ENCODE measurements around the gene MAML3. TPM values are rescaled to one million over a fixed set of nuclear protein-coding genes. Genes with fewer than 3 reads are reported as not detected.

The MAML3 gene
- total RNA-seq, 2 experiments from 2014 or later, result 2.5 to 2.6 TPM

DNA sequence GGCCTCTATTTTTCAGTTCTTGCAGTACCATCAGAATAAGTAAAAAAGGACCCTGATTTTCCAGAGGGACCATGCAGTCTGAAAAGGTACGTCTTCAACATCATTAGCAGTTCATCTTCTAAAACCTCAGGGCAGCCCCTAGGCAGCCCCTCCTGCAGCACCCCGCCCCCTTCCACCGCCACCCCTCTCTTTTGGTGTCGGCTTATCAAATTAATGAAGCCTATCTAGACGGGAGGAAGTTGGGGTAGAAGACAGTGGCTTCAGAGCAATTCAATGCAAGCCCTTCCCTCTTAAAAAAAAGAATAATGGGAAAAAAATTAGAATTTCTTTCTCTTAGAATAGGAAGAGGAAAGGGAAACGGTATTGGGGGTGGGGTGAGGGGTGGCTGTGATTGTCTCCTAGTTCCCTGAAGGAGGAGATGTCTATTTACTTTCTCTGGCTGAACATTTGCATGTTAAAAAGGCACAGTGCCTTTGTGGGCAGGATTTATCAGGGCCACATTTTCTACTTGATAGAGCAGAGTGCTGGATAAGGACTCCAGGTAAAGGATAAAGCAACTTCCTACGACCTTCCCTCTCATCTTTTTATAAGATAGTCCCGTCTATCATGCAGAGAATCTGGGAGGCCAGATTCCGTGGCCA, 329.0 kb downstream of the MAML3 start:
- no peak overlapping the region for H3K27ac Mint-ChIP-seq
- H3K4me3 Mint-ChIP-seq, result no peak overlapping the region
- ChIA-PET CTCF (no interaction called here), POLR2A (no interaction called here)
- peaks cover 5% of the 10 kb centered on the region for H3K27me3 Mint-ChIP-seq
- no peaks in the 10 kb centered on the region for H3K36me3 Mint-ChIP-seq (ENCODE audit: low read depth)
- no peaks in the 10 kb centered on the region for H3K9me3 Mint-ChIP-seq
- no peaks in the 10 kb centered on the region for H3K4me1 Mint-ChIP-seq
- DNase-seq, result no peak

DNA sequence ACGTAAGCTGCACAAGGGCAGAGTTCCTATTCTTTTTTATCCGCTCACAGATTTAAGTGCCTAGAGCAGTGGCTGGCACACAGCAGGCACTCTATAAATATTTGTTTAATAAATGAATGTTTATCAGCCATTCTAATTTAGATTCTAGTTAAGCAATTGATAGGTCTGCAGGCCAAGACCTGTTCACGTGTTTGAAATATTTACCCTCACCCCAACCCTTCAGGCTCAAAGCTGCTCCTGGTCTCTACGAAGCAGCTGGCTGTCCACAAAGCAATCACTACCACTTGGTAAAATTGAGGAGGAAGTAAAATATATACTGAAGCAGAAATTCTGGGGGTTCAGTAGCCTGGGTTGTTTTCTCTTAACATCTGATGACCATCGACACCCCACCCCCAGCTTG, 330.2 kb downstream of the MAML3 start:
- no peak overlapping the region for H3K27ac Mint-ChIP-seq
- H3K27me3 Mint-ChIP-seq, result peaks cover 5% of the 10 kb centered on the region
- ChIA-PET POLR2A (no interaction called here), CTCF (no interaction called here)
- no peaks in the 10 kb centered on the region for H3K36me3 Mint-ChIP-seq (ENCODE audit: low read depth)
- no peaks in the 10 kb centered on the region for H3K4me1 Mint-ChIP-seq
- H3K4me3 Mint-ChIP-seq, result no peak overlapping the region
- H3K9me3 Mint-ChIP-seq, result no peaks in the 10 kb centered on the region
- no peak for DNase-seq

DNA sequence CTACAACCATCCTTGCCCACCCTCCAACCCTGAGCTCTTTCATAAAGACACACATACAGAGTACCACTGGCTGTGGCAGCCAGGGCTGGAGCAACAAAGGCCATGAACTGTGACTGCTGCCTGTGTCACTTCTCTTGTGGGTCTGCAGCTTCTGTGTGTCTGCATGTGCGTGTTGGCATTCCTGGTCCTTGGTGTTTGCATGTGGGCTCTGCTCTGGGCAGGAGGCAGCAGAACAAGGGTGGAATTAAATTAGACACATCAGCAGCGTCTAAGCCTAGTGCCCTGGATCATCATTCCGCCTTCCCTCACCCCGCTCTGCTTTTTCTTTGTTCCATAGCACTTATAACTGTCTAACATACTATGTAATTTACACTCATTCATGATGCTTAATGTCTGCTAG, 330.6 kb downstream of the MAML3 start:
- ChIA-PET POLR2A (no interaction called here), CTCF (interaction anchor here (0.6 kb wide), 1 partner anchor 43 kb away, joined by 3 read pairs; no protein-coding TSS in a partner anchor)
- no peak for DNase-seq
- Mint-ChIP-seq H3K4me3 (no peak overlapping the region), H3K27me3 (peaks cover 5% of the 10 kb centered on the region), H3K9me3 (no peaks in the 10 kb centered on the region), H3K27ac (no peak overlapping the region), H3K4me1 (no peaks in the 10 kb centered on the region), H3K36me3 (ENCODE audit: low read depth) (no peaks in the 10 kb centered on the region)

DNA sequence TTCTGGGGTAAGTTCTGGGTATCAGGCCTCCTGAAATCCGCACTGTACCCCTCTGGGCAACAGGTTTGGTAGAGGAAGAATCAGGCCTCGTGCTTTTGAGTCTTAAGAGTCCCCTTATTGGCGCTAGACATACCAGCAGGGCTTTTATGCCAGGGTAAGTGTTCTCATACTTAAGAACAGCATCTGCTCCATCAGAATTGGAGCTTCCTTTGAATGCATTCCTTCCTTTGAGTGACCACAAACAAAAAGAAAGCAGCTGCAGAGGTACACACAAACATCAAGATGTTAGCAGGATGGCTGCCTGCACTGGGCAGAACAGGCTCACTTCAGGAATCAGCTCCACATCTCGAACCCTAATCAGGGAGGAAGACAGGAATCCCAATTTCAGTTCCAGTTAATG, 331.6 kb downstream of the MAML3 start:
- no peak overlapping the region for H3K4me3 Mint-ChIP-seq
- CTCF ChIA-PET, result no interaction called here
- no peaks in the 10 kb centered on the region for H3K9me3 Mint-ChIP-seq
- POLR2A ChIA-PET, result no interaction called here
- H3K4me1 Mint-ChIP-seq, result no peaks in the 10 kb centered on the region
- no peaks in the 10 kb centered on the region for H3K36me3 Mint-ChIP-seq (ENCODE audit: low read depth)
- no peak for DNase-seq
- H3K27ac Mint-ChIP-seq, result no peak overlapping the region
- peaks cover 5% of the 10 kb centered on the region for H3K27me3 Mint-ChIP-seq

DNA sequence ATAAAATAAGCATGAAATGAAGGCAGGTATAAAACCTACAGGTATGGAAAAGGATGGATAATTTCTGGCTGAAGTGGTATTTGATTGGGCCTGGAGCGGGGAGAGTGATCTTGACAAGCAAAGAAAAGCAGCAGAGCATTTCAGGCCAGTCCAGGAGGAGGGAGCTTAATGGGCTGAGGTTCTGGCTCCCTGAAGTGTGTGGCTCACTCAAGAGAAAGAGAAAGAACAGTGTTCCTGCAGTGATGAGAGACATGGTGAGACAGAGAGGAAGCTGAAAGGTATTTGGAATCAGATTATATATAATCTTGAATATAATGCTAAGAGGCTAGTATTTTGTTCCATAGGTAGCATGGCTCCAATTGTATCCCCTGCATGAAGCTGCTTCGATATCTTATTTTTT, 334.9 kb downstream of the MAML3 start:
- CTCF ChIA-PET, result no interaction called here
- H3K4me3 Mint-ChIP-seq, result no peak overlapping the region
- no peak for DNase-seq
- no peaks in the 10 kb centered on the region for H3K4me1 Mint-ChIP-seq
- POLR2A ChIA-PET, result no interaction called here
- H3K27me3 Mint-ChIP-seq, result peaks cover 1% of the 10 kb centered on the region
- no peaks in the 10 kb centered on the region for H3K9me3 Mint-ChIP-seq
- H3K27ac Mint-ChIP-seq, result no peak overlapping the region
- no peaks in the 10 kb centered on the region for H3K36me3 Mint-ChIP-seq (ENCODE audit: low read depth)

DNA sequence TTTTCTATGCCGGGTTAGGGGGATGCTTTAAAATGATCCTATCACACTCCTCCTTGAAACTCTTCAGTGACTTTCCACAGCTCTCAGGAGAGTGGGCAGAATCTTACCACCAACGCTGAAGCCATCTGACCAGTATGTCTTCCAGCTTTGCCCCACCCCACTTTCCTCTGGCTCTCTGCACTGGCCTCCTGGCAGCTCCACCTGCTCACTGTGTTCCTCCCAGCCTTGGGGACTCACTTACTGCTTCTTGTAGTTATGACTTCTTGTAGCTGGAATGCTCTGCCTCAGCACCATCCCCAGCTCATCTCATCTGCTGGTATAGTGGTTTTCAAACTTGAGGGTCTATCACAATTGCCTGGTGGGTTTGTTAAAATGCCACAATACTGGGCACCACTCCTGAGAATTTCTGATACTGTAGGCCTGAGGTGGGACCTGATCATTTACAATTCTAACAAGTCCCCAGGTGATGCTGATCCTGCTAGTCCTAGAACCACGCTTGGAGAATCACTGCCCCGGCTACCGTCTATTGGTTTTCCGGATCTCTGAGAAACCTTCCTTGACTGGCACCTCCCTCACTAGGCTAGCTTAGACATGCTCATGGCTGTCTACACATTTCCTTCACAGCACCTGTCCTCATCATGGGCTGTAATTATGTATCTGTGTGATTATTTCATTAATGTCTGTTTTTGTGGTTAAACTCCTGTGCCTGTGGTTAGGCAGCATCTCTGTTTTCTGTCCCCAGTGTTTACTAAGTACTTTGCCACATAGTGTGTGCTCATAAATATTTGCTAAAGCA, 336.1 kb downstream of the MAML3 start:
- Mint-ChIP-seq H3K27me3 (peaks cover 1% of the 10 kb centered on the region), H3K4me3 (no peak overlapping the region), H3K36me3 (ENCODE audit: low read depth) (no peaks in the 10 kb centered on the region), H3K4me1 (no peaks in the 10 kb centered on the region), H3K9me3 (no peaks in the 10 kb centered on the region), H3K27ac (no peak overlapping the region)
- no peak for DNase-seq
- ChIA-PET CTCF (no interaction called here), POLR2A (no interaction called here)

DNA sequence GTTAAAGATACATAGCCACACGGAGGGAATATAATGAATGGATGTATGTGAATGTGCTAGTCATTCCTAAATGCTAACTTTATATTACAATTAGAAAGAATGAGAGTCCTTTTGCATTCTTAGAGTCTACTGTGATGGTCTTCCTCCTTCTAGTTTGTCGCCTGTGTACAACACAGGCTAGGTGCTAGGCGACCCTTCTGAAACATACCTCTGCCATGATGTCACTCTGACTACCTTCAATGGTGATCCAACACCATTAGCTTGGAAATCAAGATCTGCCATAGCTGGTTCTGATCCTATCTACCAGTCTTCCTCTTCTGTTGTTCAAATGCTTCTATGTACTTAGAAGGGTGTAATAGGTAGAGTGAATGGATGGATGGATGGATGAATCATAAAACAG, 337.1 kb downstream of the MAML3 start:
- Mint-ChIP-seq H3K4me1 (no peaks in the 10 kb centered on the region), H3K4me3 (no peak overlapping the region), H3K27ac (no peak overlapping the region), H3K27me3 (no peaks in the 10 kb centered on the region), H3K36me3 (ENCODE audit: low read depth) (no peaks in the 10 kb centered on the region), H3K9me3 (no peaks in the 10 kb centered on the region)
- no peak for DNase-seq
- ChIA-PET CTCF (no interaction called here), POLR2A (no interaction called here)

DNA sequence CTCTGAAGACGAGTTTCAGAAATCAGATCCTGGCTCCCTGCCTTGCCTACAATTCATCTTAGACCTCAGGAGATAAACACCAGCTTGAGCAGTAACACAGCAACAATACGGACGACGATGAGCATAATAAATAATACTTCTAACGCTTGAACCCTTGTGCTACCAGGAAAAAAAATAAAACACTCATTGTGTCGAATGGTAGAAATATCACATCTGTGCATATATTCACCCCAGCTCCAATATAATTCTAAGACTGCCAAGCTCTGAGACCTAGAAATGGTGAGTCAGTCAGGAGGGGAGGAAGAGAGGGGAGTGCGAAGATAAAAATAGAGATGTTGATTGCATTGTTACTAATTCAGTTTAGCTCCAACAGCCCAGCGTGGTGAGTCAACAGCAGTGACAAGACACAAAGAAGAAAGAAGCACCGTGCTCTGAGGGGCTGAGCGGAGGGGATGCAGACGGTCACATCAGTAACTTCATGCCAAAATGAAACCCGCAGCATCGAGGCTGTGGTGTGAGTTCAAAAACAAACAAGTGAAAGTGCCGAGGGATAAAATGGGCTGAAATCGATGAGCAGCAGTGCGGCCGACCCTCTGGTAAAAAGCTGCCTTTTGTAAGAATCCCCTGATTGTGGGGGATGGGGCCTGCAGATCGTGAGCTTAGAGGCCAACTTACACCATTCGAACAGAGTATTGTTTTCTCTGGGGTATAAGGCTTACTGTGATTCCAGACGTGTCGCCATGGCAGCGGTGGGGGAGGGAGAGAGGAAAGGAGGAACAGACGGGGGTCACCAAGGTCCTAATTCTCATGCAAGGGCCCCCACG, 338.0 kb downstream of the MAML3 start:
- H3K27ac Mint-ChIP-seq, result no peak overlapping the region
- CTCF ChIA-PET, result no interaction called here
- H3K36me3 Mint-ChIP-seq (ENCODE audit: low read depth), result no peaks in the 10 kb centered on the region

DNA sequence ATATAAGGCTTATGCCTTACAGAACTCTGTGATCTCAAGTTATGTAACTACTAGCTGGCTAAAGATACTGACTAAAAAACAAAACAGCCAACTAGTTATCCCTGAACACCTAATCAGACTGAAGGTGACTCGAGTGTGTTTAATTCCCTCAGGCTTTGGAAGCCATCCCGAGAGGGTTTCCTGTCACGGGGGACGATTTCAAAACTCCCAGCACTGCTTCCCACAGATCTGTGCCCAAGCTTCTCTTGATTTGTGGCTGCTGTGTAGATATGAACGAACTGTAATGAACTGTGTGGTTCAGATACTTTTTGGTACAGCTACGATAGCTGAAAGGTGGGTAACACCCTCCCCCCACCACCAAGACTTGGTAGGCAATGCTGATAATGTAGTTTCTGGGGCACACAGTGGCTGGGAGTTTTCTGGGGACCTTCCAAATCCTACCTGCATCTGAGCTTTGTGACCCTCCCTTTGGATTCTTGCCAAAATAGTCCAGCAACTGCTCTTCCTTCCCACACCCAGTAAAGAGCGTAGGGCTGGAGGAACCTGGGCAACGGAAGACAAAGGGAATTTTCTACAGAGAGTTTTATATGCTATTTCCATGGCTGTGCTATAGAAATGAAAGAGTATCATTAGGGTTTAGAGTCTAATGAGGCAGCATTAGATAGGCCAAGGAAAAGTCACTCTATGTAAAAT, 339.5 kb downstream of the MAML3 start:
- ChIA-PET POLR2A (no interaction called here), CTCF (interaction anchor here (0.6 to 1.3 kb wide), 2 partner anchors 33 to 133 kb away, joined by 3 read pairs; no protein-coding TSS in a partner anchor)
- DNase-seq, result no peak
- no peak overlapping the region for H3K4me3 Mint-ChIP-seq
- no peaks in the 10 kb centered on the region for H3K27me3 Mint-ChIP-seq
- H3K36me3 Mint-ChIP-seq (ENCODE audit: low read depth), result no peaks in the 10 kb centered on the region
- no peaks in the 10 kb centered on the region for H3K9me3 Mint-ChIP-seq
- no peaks in the 10 kb centered on the region for H3K4me1 Mint-ChIP-seq
- no peak overlapping the region for H3K27ac Mint-ChIP-seq

More for the DNA sequence above, 338.0 kb downstream of the MAML3 start:
- Mint-ChIP-seq H3K27me3 (no peaks in the 10 kb centered on the region), H3K4me3 (no peak overlapping the region), H3K4me1 (no peaks in the 10 kb centered on the region), H3K9me3 (no peaks in the 10 kb centered on the region)
- POLR2A ChIA-PET, result interaction anchor here (1.1 kb wide), 1 partner anchor 8 kb away, joined by 3 read pairs; no protein-coding TSS in a partner anchor
- no peak for DNase-seq

DNA sequence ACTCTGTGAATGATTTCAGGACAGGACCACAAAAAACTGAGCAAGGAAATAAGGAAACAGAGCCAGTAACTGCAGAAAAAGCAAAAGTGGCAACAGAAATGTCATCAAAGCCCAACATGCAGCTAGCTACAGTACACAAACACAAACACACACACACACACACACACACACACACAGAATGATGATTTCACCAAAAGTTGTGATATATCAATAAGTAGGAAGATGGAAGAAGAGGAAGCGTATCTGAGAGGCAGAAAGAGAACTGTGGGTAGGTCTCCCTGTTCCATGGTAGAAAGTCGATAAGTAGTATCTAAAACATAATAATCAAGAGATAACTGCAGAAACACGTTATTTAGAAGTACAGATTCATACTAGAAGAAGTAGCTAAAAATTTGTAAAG, 340.1 kb downstream of the MAML3 start:
- ChIA-PET POLR2A (no interaction called here), CTCF (interaction anchor here (1.3 kb wide), 1 partner anchor 33 kb away, joined by 3 read pairs; no protein-coding TSS in a partner anchor)
- H3K27ac Mint-ChIP-seq, result no peak overlapping the region
- no peak overlapping the region for H3K4me3 Mint-ChIP-seq
- no peaks in the 10 kb centered on the region for H3K36me3 Mint-ChIP-seq (ENCODE audit: low read depth)
- no peak for DNase-seq
- no peaks in the 10 kb centered on the region for H3K27me3 Mint-ChIP-seq
- H3K9me3 Mint-ChIP-seq, result no peaks in the 10 kb centered on the region
- no peaks in the 10 kb centered on the region for H3K4me1 Mint-ChIP-seq

DNA sequence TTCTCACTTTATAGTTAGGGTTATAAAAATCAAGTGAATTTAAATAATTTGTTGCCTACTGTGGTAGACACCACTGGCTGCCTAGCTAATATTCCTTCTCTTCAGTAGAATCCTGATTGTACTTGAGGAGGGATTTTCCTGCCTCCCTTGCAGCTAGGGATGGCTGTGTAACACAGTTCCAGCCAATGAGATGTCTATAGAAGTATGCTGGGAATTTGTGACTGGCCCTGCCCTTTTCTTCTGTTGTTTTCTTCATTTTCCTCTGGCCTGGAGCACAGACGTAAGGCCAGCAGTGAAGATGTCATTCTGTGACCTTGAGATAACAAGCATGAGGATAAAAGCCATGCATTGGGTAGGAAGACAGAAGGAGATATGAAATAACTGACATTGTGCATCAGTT, 343.3 kb downstream of the MAML3 start:
- Mint-ChIP-seq H3K27ac (no peak overlapping the region), H3K27me3 (peaks cover 10% of the 10 kb centered on the region), H3K4me3 (no peak overlapping the region), H3K9me3 (no peaks in the 10 kb centered on the region), H3K4me1 (no peaks in the 10 kb centered on the region), H3K36me3 (ENCODE audit: low read depth) (no peaks in the 10 kb centered on the region)
- CTCF ChIA-PET, result no interaction called here
- POLR2A ChIA-PET, result no interaction called here
- DNase-seq, result no peak

DNA sequence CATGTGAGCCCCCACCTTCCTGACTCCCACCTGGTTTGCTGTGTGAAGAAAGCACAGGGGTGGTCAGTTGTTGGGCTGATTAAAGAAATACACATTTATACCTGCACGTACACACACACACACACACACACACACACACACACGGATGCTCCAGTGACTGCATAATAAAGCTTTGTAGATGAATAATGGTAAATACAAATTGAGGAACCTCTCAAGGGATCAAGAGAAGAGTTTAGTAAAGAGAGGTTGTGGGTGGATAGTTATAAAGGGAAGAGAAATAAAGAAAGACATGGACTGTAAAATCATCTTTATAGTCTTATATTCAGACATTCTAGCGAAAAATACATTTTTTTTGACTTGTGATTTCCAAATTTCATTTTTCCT, 344.2 kb downstream of the MAML3 start:
- POLR2A ChIA-PET, result no interaction called here
- Mint-ChIP-seq H3K27me3 (peaks cover 12% of the 10 kb centered on the region), H3K27ac (no peak overlapping the region), H3K4me1 (no peaks in the 10 kb centered on the region), H3K4me3 (no peak overlapping the region), H3K36me3 (ENCODE audit: low read depth) (no peaks in the 10 kb centered on the region), H3K9me3 (no peaks in the 10 kb centered on the region)
- no peak for DNase-seq
- CTCF ChIA-PET, result interaction anchor here (0.7 kb wide), 1 partner anchor 1747 kb away, joined by 4 read pairs; no protein-coding TSS in a partner anchor

Data from activated CD4-positive, alpha-beta memory T cell treated with anti-CD3 and anti-CD28 coated beads, Interleukin-2, amount 10 ng/mL, durations not matched to agents 7 days and 5 days (primary cell).